NAMALWA (cell line): ENCODE data around the gene IQCH.
"Not testable (repeated sequence)": the region's sequence is repeated elsewhere in the genome, so short reads cannot be mapped to it uniquely, and the experiment has no call there.

Experiments used
- DNase-seq: peaks from one replicate; pipeline ENCODE4 v3.0.0-alpha.2; 2015; ENCODE audit warnings: low spot score

The IQCH gene

DNA sequence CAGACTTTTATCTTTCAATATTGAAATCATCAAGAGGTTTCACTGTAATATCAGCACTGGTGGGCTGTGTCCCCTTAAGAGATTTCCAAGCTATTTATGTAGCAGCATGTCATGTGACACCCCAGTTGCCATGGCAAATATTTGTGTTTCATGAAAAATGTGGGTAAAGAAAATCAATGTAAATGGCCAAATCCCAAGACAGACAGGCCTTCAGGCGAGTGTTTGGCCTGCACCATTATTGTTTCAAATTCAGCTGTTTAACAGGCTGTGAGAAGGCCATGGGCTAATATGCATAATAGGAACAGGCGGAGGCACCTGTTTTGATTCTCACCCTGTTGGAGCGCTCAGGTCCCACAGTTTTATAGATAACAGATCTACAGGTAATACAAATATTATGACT is 104.2 kb downstream of the IQCH start:
- DNase-seq = no peak

DNA sequence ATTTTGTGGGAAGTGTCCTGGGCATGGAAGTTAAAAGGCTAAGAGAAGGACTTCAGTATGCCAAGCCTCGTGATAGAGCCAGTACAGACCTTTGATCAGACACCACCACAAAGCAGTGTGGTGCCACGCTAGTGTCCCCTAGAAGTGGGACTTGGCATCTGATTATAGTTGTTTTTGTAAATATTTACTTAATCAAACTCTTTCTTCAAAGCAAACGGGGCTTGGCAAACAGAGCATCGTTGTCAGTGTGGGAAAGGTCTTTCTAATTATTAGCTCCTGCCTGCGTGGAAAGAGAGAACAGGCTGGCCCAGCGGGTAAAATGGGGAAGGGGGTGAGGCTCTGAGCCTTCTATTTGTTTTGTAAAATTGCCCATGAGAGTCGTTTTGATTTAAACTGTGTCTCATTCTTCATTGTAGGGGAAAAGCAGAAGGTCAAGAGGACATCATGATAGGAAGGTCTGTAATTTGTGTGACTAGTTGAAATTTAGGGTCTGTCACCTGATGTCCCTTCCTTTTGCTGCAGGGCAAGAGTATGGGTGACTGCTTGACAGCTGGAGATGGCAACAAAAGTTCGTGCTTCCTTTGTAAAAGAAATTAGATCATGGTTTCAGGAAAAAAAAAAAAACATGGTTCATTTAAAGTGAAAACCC is 105.0 kb downstream of the IQCH start:
- no peak for DNase-seq

DNA sequence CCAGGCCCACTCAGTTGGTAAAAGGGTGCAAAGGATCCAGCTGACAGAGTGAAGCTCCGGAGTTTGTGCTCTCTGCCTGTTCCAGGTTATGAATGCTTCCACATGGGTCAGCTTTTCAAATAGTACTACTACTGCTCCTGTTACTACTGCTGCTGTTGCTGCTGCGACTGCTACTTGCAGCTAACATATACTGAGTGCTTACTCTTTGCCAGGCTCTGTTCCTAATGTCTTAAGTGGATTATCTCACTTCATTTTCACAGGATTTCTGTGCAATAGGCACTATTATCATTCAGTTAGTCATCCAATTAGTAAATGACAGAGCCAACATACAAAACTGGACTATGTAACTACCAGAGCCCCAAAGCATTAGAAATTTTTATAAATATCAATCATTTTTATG is 106.5 kb downstream of the IQCH start:
- no peak for DNase-seq

DNA sequence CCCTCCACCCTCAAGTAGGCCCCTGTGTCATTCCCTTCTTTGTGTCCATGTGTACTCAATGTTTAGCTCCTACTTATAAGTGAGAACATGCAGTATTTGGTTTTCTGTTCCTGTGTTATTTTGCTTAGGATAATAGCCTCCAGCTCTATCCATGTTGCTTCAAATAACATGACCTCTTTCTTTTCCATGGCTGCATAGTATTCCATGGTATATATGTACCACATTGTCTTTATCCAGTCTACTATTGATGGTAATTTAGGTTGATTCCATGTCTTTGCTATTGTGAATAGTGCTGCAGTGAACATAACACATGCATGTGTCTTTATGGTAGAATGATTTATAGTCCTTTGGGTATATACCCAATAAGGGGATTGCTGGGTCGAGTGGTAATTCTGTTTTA is 109.1 kb downstream of the IQCH start:
- DNase-seq = not testable (repeated sequence)

DNA sequence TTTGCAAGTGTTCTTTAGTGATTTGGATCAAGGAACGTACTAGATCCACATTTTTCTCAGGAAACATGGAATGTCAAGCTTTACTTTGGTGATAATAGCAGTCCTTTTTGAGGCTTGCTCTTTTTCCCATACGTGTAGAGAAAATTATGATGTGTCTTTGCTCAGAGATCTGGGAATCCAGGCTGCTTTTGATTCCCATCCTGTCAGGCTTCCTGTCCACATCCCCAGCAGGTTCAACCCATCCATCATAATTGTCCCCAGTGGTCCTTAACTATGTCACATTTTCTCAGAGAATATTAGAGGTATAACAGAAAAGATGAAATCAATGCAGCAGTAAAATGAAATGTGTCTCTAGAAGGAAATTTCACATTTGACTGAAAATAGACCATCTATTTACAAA is 111.4 kb downstream of the IQCH start:
- no peak for DNase-seq

DNA sequence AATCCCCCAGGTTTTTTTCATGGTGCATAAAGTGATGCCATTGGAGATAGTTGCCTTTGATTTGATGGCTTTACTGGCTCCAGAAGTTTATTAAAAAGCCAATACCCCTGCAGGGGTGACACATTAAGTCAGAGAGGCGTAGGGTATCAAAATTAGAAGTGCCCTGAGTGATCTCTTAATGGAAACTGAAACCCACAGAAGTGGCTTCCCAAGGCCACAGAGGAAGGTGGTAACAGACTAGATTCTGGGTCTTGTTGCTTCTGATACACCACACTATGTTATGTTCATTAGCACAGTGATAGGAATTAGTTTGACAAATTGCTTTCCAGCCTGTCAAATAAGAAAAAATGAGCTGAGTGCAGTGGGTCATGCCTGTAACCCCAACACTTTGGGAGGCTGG is 112.3 kb downstream of the IQCH start:
- DNase-seq = no peak

DNA sequence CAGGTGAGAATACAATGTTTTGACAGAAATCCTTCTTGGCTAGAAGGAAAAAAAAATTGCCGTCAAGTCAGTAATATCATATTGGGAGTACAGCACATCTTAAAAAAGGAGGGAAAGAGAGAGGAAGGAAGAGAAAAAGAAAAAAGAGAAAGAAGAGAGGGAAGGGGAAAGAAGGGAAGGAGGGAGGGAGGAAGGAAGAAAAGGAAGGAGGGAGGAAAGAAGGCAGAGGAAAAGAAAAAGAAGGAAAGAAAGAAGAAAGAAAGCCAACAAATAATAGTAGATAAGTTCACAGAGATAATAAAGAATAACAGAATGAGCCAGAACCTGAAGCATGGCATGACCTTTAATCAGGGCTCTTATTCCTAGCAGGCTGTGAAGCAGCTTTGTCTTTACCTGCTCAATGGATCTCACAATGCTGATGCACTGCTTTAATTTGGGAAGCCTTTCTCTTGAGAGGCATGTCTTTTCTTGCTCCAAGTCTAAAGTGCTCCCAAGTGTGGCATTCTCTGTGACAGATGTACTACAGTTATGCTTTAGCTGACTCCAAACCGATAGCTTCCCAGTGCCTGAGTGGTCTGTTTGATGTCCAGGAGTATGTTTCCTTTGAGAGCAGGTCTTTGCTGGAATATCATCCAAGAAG is 114.9 kb downstream of the IQCH start:
- no peak for DNase-seq

DNA sequence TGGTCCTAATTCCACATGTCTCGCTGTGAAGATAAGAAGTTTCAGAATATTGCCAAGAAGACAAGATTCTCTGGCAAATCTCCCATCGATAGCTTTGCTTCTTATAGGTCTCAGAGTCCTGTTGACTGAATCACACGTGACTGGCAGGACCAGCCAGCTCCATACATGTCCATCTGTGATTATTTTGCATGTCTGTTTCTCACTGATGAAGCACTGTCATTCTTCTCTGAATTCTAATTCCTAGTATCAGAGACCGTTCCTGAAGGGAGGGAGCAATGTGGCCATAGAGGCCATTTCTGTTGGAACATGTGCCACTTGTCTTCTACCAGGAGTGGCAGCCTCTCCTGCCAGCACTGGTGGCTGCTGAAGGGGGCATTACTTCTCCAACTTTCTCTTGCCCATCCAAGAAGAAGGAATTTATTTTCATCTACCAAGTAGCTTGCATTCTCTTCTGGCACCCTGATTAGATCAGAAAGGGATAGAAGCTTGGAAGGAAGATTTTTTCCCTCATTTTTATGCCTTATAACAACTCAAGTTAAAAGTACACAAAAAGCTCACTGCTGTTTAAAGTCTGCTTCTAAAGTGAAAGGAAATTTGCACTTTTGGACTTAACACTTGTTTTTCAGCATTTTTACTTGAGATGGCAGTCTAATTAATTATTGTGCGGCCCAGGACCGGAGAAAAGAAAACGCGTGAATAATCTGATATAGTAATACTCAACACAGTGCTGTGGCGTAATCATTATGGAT is 115.8 kb downstream of the IQCH start:
- no peak for DNase-seq

DNA sequence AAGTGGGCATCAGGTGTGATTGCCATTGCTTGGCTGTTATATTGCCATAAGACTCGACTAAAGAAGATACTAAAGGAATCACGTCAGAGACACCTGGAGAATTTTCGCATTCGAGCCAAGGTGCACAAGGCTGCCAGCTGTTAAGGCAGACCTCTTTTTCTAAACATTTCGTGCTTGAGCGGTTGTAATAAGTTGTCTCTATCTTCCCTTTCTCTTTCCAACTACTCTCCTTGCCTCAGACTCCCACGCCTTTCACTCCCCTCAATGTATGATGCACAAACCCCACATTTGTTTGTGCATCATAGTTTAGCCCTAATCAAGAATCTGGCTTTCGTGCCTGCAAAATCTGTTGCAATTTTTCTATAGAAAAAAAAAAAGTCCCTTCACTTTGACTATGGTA is 118.0 kb downstream of the IQCH start:
- DNase-seq = no peak

DNA sequence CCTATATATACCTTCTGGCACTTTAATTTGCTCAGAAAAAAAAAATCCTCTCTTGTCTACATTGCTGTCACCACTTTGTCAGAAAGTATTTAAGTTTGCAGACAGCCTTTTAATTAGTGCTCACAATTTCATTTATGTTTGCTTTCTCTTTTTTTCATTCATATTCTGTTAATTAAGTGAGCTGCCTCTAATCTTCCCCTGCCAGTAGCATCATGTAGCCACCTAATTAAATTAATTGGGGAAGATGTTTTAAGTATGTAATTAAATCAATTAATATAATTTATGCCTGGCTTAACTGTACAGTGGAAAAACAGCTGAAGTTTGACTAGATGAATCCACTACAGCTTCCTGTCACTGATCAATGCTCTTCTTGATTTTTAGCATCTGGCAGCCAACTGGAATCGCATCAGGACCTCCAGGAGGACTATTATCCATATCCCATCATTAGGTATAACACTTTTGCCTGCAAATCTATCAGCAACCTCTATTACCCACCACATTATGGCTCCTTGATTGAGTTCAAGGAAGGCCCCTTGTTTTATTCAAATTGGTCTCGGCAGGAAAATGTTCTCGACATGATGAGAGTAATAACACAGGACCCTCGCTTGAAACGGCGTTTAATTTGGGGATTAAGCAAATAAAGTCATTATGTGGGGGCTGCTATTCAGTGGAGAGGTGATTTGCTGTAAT is 118.5 kb downstream of the IQCH start:
- no peak for DNase-seq

DNA sequence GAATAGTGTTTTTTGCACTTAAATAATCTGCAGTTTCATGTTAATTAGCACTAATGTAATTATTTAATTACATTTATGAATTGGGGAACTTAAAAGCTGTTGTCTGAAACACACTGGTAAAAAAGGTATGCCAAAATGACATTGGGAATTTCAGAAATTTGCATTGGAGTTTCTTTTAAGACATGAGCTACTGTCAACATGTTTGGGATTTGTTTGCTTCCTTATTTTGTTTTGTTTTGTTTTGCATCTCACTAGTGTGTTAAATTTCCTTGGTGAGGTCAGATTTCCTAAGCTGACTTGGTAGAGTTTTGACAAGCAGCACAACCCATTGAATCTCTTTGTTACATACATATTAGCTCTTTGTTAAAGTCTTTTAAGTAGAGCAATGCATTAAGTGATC is 119.4 kb downstream of the IQCH start:
- DNase-seq = no peak

DNA sequence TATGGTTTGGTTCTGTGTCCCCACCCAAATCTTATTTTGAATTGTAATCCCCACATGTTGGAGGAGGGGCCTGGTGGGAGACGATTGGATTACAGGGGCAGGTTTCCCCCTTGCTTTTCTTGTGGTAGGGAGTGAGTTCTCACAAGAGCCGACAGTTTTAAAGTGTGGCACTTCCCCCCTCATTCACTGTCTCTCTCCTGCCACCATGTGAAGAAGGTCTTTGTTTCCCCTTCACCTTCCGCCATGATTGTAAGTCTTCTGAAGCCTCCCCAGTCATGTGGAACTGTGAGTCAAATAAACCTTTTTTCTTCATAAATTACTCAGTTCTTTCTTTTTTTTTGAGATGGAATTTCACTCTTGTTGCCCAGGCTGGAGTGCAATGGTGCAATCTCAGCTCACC is 124.9 kb downstream of the IQCH start:
- no peak for DNase-seq

DNA sequence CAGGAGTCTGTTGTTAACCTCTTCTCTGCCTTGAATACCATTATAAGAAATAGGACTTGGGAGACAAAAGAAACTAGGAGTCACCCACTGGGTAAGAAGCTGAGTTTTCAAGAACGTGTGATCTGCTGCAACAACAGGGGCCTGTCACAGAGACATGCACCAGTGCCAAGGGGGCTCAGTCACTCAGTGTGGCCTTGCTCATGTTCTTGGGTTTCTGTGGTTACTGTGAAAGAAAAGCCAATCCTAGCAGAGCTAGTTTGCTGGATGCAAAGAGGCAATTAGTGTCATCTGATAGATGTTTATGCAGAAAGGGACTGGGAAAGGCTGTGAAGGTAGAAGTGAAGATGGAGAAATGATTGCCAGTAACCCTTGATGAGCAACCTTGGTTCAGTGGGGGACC is 126.3 kb downstream of the IQCH start:
- no peak for DNase-seq

DNA sequence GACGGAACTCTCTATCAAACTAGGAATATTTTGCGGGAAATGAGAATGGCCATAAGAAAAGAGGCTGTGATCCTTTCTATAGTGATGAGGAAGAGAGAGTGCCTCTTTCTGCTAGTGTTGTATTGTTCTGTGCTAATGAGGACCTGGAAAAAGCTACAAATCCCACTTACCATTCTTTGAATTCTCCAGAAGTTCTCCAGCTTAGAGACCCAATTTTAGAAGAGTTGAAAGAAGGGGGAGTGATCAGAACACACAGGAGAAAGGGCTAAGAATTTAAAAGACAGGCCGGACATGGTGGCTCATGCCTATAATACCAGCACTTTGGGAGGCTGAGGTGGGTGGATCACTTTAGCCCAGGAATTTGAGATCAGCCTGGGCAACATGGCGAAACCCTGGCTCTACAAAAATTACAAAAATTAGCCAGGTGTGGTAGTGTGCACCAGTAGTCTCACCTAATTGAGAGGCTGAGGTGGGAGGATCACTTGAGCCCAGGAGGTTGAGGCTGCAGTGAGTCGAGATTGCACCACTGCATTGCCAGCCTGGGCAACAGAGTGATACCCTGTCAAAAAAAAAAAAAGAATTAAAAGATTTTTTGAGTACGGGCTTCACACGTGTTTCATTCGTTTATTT is 126.9 kb downstream of the IQCH start:
- no peak for DNase-seq

DNA sequence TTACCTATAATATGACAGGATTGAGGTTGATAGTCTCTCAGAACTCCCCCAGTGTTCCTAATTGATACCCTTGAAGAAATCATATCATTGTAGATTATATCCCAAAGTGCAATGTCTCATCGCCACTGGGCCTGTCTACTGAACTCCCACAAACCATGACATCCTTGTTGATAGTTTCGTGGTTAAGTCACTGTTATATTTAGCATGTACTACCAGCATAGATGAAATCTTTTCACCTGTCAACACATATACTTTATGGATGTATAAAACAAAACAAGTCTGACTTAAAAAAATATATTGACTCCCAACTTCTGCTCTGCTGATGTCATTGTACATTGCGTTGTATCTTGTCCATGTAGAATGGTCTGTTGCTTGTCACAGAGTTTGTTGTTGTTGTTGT is 128.1 kb downstream of the IQCH start:
- DNase-seq = no peak

DNA sequence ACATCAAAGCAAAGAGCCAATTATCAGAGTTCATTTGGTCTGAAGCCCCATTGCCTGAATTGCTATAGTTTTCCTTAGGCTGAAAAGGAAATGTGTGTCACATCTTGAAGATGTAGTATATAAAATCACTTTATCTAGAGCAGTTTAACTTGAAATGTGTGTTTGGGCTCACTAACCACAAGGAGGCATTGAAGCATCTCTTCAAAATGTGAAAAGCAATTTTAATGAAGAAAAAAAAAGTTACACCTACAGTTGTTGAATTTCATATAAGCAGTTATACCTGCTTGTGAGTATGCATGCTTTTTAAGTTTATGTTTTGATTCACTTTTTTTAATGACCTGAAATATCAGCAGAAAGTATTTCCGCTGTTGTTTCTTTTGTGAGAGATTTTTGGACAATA is 129.3 kb downstream of the IQCH start:
- peak; percentile 21 for DNase-seq

DNA sequence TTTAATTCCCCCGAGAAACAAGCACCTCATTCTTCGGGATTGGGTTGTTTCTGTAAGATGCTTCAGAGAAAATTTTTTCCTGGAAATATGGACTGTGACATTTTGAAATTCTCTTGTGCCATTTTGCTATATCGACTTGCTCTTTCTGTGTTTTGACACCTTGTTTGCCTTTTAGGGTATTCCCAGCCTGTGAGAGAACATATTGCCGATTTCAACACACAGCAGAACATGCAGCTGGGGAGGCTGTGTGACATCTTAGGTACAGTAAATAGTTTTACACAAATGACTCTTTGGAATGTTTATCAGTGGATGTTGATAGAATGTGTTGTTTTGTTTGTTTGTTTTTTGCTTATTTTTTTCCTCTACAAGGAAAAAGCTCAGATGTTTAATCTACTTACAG is 130.2 kb downstream of the IQCH start:
- DNase-seq = no peak

DNA sequence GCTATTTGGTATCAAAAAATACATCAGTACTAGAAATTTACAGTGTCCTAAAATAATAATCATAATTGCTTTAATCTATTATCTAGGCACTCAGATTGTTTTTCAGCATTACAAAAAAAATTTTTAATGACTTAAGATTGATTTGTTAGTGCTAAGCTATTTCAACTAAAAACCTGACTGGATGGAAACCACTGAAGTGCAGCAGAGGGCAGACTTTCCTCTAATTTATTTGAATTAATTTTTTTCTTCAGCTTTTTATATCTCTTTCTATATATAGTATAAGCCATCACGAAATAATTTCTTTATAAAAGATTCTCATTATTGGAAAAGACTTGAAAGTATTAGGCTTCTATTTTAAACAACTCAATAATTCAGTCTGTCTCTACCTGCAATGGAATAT is 131.4 kb downstream of the IQCH start:
- DNase-seq = no peak

DNA sequence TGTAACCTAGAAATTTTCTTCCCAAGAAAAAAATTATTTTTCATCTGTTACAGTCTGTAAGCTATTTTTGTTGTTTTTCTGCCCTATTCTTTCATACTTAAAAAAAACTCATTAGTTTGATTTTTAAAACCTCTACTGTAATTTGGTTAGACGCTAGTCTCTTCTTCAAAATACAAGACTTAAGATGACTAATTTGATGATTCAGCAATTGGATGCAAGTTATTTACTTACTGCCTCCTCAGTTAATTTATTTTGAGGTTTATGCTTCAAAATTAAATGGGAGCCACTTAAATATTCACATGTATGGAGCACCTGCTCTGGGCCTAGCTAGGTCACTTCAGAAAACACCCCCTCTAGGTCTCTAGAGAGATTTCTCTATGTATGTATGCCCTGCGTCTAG is 132.4 kb downstream of the IQCH start:
- DNase-seq = no peak

DNA sequence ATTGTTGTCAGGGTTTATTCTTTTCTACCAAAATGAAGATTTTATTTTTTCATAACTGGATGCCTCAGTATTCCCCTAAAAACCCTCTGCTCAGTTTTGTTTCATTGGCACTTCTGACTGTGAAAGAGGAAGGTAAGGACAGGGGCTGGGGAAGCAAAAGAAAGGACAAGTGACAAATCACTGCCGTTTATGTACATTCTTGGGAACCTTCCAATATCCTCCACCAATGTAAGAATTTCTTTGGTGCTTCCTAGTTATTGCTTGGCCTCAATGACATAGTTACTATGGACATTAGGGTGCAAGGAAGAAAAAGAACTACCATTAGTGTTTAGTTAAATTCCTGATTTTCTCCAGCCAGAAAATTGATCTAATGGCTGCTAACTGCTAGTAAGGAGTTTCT is 135.4 kb downstream of the IQCH start:
- no peak for DNase-seq

DNA sequence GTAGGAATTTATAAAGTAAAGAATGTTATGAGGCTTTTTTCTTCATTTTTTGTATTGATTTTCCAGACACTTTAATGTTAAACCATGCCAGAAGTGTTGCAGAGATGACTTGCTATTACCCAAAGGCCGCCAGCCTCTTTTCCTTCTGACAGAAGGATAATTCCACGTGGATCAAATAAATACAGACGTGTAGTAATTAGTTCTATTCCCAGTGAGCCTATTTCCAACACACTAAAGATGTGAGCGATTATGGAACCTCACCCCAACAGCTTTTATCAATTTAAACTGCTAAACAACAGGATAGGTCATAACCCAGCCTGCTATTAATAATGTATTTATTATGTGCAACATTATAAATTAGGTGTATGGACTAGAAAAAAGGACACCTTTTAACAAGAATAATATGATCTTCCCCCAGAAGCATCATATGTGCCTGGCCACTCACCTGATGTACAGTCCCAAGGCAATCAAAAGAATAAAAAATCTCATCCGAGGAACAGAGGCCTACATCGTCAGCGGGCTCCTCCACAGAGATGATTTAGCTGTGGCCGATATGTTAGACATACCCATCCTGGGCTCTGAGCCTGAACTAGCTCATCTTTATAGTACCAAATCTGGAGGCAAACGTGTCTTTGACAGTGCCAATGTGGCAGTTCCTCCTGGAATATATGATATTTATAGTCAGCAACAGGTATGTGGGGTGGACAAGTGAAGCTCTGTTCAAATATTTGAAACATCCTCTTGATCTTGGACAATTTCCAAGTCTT is 140.5 kb downstream of the IQCH start:
- DNase-seq = no peak

DNA sequence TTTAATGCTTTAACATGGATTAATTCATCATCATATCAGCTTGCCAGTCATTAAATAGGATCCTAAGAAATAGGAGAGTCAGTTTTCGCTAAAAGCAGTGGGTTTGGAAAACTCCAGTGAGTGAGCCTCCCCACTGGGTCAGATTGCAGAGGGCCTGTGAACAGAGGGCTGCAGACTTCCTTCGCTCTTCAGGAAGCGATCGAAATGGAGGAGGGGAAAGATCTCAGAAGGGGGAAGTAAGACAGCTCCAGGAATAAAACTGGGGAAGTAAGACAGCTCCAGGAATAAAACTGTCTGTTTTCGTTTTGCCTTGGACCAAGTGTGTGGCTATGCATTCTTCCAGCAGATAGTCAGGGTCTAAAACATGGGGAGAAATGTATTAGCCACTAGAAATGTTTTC is 141.5 kb downstream of the IQCH start:
- no peak for DNase-seq
